ENCODE results near the gene ZMYND15. TPM values are rescaled to one million over a fixed set of nuclear protein-coding genes. Genes with fewer than 3 reads are reported as not detected.

ZMYND15 gene
- total RNA-seq, 1 donor from 2014 or later: not detected

DNA sequence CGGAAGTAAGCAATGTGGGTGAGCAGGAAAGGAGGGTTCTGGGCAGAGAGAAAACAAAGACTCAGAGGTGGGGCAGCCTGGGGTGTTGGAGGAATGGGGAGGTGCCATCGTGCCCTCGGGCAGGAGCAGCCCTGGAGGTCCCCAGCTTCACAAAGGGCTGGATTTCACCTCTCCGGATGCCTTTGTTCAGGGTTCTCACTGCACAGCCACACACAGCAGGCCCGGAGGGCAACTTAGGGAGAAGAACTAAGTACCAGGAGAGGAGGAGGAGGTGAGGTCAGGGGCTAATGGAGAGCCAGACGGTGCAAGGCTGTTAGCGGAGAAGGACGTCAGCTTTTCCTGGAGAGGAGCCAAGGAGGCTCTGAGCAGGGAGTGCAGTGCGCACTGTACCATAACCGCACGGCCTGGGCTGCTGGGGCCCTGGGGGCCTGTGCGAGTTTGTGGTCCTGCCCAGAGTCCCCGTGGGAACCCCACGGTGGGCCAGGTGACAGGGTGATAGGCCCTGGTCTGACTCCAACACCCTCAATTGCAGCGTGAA is 19.9 kb upstream of the ZMYND15 start:
- intact Hi-C loops (cut with DNase I): no loop called here
- no peaks in the 10 kb centered on the region for H3K27me3 ChIP-seq
- peaks cover 0 to 25% of the 10 kb centered on the region in 2 donors for H3K36me3 ChIP-seq
- DNase-seq (ENCODE audit: low spot score in 2 of 2): no peak
- TF ChIP-seq, protein P1, sequence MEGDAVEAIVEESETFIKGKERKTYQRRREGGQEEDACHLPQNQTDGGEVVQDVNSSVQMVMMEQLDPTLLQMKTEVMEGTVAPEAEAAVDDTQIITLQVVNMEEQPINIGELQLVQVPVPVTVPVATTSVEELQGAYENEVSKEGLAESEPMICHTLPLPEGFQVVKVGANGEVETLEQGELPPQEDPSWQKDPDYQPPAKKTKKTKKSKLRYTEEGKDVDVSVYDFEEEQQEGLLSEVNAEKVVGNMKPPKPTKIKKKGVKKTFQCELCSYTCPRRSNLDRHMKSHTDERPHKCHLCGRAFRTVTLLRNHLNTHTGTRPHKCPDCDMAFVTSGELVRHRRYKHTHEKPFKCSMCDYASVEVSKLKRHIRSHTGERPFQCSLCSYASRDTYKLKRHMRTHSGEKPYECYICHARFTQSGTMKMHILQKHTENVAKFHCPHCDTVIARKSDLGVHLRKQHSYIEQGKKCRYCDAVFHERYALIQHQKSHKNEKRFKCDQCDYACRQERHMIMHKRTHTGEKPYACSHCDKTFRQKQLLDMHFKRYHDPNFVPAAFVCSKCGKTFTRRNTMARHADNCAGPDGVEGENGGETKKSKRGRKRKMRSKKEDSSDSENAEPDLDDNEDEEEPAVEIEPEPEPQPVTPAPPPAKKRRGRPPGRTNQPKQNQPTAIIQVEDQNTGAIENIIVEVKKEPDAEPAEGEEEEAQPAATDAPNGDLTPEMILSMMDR (IDR thresholded peaks at IDR 0.05): no peak
- peaks cover 0 to 3% of the 10 kb centered on the region in 2 donors for H3K4me1 ChIP-seq
- H3K27ac ChIP-seq: no peak overlapping the region
- no peaks in the 10 kb centered on the region for H3K9me3 ChIP-seq
- H3K4me3 ChIP-seq: no peak overlapping the region

DNA sequence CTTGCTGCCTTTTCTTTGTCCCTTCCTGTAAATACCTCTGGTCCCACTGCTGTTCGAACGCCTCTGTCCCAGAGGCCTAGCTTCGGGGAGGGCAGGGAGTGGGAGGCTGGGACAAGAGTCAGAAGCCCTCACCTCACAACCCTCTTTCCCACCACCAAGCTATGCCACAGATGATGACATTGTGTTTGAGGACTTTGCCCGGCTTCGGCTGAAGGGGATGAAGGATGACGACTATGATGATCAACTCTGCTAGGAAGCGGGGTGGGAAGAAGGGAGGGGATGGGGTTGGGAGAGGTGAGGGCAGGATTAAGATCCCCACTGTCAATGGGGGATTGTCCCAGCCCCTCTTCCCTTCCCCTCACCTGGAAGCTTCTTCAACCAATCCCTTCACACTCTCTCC is 18.8 kb upstream of the ZMYND15 start:
- DNase-seq (ENCODE audit: low spot score in 2 of 2): no peak
- Histone ChIP-seq H3K4me1 (peaks cover 0 to 3% of the 10 kb centered on the region in 2 donors), H3K27ac (no peak overlapping the region), H3K36me3 (peaks cover 0 to 25% of the 10 kb centered on the region in 2 donors), H3K9me3 (no peaks in the 10 kb centered on the region), H3K27me3 (no peaks in the 10 kb centered on the region), H3K4me3 (no peak overlapping the region)
- intact Hi-C loops (cut with DNase I): no loop called here
- TF ChIP-seq, protein P1 (IDR thresholded peaks at IDR 0.05): no peak

DNA sequence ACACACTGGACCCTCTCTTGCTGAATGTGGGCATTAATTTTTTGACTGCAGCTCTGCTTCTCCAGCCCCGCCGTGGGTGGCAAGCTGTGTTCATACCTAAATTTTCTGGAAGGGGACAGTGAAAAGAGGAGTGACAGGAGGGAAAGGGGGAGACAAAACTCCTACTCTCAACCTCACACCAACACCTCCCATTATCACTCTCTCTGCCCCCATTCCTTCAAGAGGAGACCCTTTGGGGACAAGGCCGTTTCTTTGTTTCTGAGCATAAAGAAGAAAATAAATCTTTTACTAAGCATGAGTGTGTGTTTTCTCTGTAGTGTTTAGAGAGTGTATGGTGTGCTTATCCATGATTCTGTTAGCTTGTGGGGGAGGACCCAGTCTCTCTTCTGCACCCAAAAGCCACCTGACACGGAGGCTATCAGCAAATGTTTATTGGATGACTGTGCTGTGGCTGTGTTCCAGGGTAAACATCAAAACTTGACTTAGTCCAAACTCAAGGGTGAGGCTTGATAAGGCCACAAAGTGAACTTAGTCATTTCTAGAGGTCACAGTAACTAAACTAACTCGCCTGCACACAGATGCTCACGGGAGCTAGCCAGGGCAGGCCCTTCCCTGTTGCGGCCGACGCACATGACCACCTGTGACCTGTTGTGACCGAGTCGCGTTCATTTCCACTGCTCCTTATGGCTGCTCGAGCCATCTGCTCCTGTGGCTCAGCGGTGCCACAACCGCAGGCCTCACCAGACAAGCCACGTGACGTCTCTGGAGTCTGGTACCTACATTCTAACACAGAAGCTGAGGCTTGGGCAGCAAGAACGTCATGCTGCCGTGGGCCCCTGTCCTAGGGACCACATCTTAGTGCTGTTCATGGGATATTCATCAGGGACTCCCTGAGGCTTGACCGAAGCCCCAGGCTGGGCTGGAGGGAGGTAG is 18.2 kb upstream of the ZMYND15 start:
- Histone ChIP-seq H3K36me3 (peaks cover 0 to 23% of the 10 kb centered on the region in 2 donors), H3K4me3 (no peak overlapping the region), H3K27me3 (no peaks in the 10 kb centered on the region), H3K9me3 (no peaks in the 10 kb centered on the region), H3K4me1 (peaks cover 0 to 3% of the 10 kb centered on the region in 2 donors), H3K27ac (peak overlapping the region in 1 of 2 donors; percentile 38)
- no peak for DNase-seq (ENCODE audit: low spot score in 2 of 2)
- TF ChIP-seq, protein P1 (IDR thresholded peaks at IDR 0.05): no peak
- intact Hi-C loops (cut with DNase I): no loop called here

DNA sequence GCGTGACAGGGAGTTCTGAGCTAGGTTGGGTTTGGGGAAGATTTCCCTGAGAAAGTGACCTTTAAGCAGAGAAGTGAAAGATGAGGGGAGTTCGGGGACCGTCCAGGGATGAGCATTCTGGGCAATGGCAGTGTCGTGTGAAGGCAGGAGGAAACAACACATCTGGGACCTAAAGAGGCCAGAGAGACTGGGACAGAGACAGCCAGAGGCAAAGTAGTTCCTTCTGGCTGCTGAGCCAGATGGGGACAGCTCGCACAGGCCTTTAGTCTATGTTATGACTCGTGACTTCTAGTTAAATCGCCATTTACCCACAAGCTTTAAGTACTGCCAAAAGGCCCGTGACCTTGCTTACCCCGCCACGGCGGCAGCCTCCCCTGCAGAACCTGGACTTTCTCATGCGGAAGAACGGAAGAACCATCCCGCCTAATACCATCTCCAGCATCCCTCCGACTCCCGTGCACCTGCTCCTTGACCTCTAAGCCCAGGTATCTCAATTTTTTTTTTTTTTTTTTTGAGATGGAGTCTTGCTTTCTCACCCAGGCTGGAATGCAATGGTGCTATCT is 16.9 kb upstream of the ZMYND15 start:
- H3K4me3 ChIP-seq: no peak overlapping the region
- TF ChIP-seq, protein P1 (IDR thresholded peaks at IDR 0.05): no peak
- no peaks in the 10 kb centered on the region for H3K9me3 ChIP-seq
- DNase-seq (ENCODE audit: low spot score in 2 of 2): no peak
- peaks cover 0 to 11% of the 10 kb centered on the region in 2 donors for H3K36me3 ChIP-seq
- no peaks in the 10 kb centered on the region for H3K27me3 ChIP-seq
- intact Hi-C loops (cut with DNase I): no loop called here
- peaks cover 0 to 3% of the 10 kb centered on the region in 2 donors for H3K4me1 ChIP-seq
- H3K27ac ChIP-seq: no peak overlapping the region

DNA sequence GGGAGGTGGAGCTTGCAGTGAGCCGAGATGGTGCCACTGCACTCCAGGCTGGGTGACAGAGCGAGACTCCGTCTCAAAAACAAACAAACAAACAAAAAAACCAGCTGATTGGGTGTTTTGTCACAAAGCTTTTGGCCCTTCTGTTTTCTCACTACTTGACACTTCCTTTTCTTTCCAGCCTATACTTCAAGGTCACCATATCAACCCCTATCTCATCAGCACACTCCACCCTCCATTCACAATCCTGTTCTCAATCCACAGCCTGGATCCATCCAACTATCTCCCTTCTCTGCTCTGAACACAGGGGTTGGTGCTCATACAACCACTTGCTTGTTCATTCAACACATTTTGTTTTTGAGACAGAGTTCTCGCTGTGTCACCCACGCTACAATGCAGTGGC is 15.0 kb upstream of the ZMYND15 start:
- H3K36me3 ChIP-seq: no peaks in the 10 kb centered on the region
- H3K27ac ChIP-seq: no peak overlapping the region
- no peaks in the 10 kb centered on the region for H3K27me3 ChIP-seq
- H3K4me1 ChIP-seq: peaks cover 0 to 3% of the 10 kb centered on the region in 2 donors
- H3K4me3 ChIP-seq: no peak overlapping the region
- TF ChIP-seq, protein P1 (IDR thresholded peaks at IDR 0.05): no peak
- intact Hi-C loops (cut with DNase I): no loop called here
- DNase-seq (ENCODE audit: low spot score in 2 of 2): no peak
- H3K9me3 ChIP-seq: no peaks in the 10 kb centered on the region
